ENCODE data around the gene HINT2.

DNA sequence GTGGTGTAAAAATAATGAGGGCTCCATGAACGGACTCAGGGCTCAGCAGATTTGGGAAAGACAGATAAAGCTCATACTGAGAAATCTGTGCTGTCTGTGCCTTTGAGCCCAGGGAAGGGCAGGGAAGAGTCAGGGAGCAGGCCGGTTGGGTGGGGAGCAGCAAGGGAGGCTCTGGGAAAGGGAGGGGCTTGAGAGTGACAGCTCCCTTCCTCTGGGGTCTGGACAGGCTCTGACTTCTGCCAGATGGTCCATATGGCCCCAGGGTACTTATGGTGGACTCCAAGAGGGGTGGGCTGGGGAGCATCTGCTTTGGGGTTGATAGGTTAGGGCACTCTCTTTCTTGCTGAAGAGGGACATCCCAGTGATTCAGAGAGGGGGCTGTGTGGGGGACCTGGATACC lies 21.4 kb downstream of the HINT2 start:
- no peak for TF ChIP-seq EP300 (IDR thresholded peaks at IDR 0.05)
- TF ChIP-seq, protein P1, sequence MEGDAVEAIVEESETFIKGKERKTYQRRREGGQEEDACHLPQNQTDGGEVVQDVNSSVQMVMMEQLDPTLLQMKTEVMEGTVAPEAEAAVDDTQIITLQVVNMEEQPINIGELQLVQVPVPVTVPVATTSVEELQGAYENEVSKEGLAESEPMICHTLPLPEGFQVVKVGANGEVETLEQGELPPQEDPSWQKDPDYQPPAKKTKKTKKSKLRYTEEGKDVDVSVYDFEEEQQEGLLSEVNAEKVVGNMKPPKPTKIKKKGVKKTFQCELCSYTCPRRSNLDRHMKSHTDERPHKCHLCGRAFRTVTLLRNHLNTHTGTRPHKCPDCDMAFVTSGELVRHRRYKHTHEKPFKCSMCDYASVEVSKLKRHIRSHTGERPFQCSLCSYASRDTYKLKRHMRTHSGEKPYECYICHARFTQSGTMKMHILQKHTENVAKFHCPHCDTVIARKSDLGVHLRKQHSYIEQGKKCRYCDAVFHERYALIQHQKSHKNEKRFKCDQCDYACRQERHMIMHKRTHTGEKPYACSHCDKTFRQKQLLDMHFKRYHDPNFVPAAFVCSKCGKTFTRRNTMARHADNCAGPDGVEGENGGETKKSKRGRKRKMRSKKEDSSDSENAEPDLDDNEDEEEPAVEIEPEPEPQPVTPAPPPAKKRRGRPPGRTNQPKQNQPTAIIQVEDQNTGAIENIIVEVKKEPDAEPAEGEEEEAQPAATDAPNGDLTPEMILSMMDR (IDR thresholded peaks at IDR 0.05) = no peak
- TF ChIP-seq POLR2AphosphoS5 (IDR thresholded peaks at IDR 0.05) = no peak

Measured in upper lobe of left lung (tissue), 4 donors.